HG03439 (cell line): ENCODE data around the gene RSPH1.
A peak's percentile ranks its signal among the peaks of the same experiment; 100 is the strongest.

Experiments used
- ATAC-seq: cut with Tn5 transposase; IDR thresholded peaks from one replicate; pipeline ENCODE4 v1.9.1; 2021; ENCODE audit warnings: mild to moderate bottlenecking, moderate library complexity; ENCODE audit not compliant: unreplicated experiment

Gene RSPH1

DNA sequence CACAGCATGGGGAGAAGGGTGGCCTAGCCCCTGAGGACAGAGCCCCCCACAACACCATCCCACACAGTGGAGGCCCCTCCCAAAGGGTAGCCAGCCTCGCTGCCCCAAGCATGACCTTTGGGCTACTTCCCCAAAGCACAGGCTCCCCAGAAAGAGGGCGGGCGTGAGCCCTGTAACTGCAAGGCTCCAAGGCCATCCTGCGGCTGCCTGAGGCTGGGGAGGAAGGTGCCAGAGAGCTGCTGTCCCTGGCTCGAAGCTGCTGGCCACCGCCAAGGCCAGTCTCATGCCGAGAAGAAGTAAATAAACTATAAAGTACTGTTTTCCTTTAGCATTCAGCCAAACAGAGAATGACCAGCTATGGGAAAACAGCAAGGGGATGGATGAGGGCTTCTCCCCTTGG, 64.8 kb downstream of the RSPH1 start:
- ATAC-seq, result no peak

DNA sequence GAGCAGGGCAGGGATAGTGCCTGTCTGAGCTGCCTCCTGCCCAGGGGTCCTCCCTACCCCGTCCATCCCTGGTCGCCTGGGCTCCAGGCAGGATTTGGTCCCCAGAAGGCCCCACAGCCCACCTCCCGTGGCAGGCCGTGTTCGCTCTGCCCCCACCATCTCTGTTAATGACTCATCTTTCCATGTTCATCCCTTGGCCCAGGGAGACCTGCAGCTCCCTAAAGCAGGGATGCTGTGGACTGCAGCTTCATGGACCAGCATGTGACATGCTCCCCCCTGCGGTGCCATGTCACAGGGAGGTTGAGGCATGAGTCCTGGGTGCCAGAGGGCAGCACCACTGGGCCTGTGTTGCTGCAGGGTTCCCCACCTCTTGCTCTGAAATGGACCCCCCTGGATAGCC, 65.5 kb downstream of the RSPH1 start:
- ATAC-seq, result no peak

DNA sequence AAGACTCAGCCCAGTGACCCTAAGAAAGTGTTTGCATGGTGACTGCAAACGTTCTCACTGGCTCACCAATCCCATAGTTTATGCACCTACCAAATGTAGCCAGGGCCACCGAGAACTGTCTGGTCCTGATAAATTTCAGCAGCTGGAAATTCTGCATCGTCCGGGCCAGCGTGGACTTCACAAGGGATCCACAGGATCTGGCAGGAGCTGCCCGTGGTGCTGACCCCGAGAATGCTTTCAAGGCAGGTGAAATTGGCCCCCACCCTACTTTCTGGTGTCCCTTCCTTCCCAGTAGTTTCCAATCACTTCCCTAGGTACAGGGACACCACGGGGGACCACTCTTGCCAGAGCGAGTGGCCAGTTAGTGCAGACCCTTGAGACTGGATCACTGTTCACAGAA, 66.2 kb downstream of the RSPH1 start:
- ATAC-seq, result no peak

DNA sequence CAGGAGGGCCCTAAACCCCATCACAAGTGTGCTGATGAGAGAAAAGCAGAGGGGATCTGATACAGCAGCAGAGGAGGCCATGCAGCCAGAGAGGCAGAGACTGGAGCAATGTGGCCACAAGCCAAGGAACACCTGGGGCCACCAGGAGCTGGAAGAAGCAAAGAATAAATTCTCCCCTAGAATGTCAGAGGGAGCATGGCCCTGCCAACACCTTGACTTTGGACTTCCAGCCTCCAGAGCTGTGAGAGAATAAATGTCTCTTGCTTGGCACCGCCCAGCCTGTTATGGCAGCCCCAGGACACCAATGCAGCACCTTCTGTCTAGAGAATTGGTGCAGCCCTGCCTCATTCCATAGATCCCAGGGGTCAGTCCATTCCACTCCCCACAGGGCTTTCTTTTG, 67.0 kb downstream of the RSPH1 start:
- ATAC-seq, result no peak

DNA sequence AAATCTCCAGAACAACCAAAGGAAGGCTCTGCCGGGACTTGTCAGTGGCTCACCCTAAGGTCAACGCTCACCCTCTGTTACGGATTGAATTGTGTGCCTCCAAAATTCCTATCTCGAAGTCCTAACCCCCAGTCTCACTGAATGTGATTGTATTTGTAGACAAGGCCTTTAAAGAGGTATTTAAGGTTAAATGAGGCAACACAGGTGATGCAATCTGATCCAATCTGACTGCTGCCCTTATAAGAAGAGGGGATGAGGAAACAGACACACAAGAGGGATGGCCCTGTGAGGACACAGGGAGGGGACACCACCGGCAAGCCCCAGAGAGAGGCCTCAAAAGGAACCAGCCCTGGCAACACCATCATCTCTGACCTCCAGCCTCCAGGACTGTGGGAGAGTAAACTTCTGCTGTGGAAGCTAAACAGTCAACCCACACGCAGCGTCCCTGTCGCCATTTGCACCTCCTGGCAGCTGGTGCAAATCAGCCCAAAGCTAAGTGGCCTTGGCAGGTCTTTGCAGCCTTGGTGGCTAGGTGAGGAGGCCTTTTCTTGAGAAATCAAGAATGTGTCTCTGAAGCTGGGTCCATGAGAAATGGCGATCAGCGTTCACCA, 68.1 kb downstream of the RSPH1 start:
- no peak for ATAC-seq

DNA sequence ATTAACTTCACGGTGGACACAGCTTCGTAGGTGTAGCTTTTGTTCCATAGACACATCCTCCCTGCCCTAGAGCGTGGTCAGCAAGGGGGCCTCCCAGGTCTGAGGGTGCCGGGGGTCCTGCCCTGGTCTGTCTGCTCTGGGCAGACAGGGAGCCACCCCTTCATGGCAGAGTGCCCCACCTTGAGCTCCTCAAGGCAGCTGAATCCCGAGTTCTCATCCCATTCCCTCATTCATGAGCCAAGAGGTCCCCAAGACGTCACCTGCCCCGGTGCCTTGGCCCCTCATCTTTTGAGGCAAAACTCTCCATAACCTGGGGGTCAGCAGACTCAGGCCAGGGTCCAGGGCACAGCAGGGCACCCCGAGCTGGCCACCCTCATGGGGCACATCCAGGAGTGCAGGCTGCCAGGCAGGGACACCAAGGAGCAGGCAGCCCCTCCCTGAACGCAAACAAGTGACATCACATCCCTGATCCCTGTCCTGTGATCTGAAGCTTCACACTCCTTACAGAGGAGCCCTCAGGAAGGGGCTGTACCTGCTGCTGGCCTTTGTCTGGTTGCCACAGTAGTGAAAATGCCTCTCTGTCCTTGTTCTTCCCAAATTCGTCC, 69.0 kb downstream of the RSPH1 start:
- ATAC-seq, result no peak

DNA sequence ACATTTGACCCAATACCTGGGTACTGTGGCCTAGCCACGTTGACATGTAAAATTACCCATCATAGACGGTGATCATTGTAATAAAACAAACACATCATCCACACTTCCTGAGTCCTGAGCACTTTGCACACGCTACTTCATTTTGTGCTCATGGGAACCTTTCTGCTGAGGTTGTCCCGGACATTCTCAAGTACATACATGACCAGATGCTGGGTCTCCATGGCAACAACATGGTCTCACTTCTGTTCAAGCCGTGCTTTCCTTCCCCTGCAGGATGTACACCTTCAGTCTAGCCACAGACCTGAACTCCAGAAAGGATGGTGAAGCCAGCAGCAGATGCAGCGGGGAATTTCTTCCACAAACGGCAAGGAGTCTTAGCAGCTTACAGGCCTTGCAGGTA, 69.6 kb downstream of the RSPH1 start:
- ATAC-seq, result no peak

DNA sequence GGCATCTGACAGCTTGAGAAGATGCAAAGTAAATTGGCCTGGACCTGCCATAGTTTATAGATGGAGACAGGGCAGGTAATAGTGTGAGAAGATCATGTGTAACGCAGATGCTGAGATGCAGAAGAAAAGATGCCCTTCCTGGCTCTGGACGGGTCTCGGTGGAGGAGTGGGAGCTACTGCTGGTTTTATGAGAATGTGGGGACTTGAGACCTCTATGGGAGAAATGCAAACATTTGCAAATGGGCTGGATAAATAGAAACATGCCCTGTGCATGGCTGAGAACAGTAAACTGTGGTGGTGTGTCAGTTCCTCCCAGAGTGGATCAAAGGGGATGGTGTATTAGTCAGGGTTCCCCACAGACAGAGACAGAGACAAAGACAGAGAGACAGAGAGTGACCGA, 70.4 kb downstream of the RSPH1 start:
- ATAC-seq, result no peak

DNA sequence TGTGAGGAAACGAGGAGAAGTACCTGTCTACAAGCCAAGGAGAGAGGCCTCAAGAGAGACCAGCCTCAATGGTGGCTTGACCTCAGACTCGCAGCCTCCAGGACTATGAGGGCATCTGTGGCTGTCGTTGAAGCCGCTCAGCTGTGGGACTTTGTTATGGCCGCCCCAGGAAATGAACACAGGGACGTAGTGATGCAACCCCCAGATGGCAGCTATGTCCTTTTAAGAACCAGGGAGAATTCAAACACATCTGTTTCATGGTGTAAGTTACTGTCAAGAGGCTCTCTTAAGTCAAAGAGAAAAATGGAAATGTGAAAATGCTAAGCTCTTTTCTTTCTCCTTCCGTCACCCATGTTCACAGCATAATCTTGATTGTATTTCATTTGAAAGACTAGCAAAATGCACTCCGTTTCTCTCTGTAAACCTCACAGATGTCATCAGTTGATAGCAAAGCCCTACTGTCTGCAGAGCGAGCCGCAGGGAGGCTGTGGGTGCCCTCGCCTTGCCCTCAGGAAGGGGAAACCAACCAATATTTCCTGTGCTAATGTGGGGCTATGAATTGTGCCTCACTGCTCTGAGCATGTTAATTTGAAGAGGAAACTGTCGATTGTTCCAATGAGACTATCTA, 71.0 kb downstream of the RSPH1 start:
- ATAC-seq, result no peak

DNA sequence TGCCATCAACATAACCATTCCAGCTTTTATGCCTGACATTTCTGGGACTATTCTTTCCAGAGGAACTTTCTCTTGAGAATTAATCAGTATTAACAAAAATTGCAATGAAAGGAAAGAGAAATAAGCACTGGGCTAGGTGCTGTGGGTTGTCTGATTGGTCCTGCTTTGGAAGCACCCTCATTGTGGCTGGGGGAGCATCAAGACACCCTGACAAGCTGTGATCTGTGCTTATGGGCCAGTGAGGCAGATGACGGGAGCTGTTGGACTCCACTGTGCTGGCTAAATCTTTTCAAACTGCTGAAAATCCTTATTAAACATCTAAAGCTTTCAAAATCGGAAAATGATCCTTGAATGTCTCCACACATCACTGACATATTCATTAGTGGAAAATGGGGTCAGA, 72.3 kb downstream of the RSPH1 start:
- no peak for ATAC-seq

DNA sequence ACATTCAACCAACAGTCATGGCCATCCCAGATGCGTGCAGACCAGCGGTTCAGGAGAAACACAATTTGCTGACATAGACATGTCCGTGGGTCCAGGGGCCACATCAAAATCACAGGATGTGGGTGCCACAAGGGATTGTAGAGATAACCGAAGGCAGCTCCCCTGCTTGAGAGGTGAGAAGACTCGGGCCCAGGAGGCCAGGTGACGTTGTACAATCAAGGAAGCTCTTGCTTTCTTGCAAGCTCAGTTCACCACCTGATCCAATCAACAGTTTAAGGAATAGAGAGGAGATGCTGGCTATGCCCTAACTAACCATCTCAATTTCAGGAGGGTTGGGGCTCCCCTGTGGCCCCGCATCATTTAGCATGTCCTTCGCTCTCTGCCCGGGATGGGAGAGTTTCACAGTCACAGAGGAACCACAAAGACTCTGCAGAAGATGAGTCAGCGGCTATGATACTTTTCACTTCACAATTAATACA, 72.8 kb downstream of the RSPH1 start:
- ATAC-seq, result peak; percentile 48
